HUES6 (cell line): ENCODE results near the gene MEX3A.

ENCODE experiments used
- H3K27ac ChIP-seq: 2 replicates; pipeline ENCODE4 v1.7.0; 2013; ENCODE audit warnings: low read depth, mild to moderate bottlenecking, low read length, inconsistent platforms
- H3K27me3 ChIP-seq: 2 replicates; pipeline ENCODE4 v1.6.1; 2013; ENCODE audit warnings: low read length; ENCODE audit not compliant: control insufficient read depth, insufficient read depth
- H3K36me3 ChIP-seq: 2 replicates; pipeline ENCODE4 v1.6.1; 2013; ENCODE audit warnings: low read length; ENCODE audit not compliant: control insufficient read depth, insufficient read depth
- H3K4me1 ChIP-seq: 2 replicates; pipeline ENCODE4 v1.6.1; 2013; ENCODE audit warnings: low read length; ENCODE audit not compliant: control insufficient read depth, insufficient read depth
- H3K4me3 ChIP-seq: 2 replicates; pipeline ENCODE4 v1.5.1; 2013; ENCODE audit warnings: low read depth, low read length
- H3K9ac ChIP-seq: one replicate; pipeline ENCODE4 v1.6.1; 2013; ENCODE audit warnings: mild to moderate bottlenecking, low read length
- H3K9me3 ChIP-seq: 2 replicates; pipeline ENCODE4 v1.6.1; 2013; ENCODE audit warnings: low read depth, low read length; ENCODE audit not compliant: control insufficient read depth, insufficient read depth

The MEX3A gene

GRCh38 chr1:156060937-156061636 lies 21.2 kb downstream of the MEX3A start, which contains the start of gene RAB25:
TSS of gene RAB25 (plus strand) at chr1:156061160. CDS start at chr1:156061401, 241 bp downstream.
- H3K4me1 ChIP-seq = peaks cover 18% of the 10 kb centered on the region
- peak within 1 kb of the TSS; percentile 73 for H3K4me3 ChIP-seq
- no peaks in the 10 kb centered on the region for H3K9me3 ChIP-seq
- peaks cover 13% of the 10 kb centered on the region for H3K36me3 ChIP-seq
- peak within 1 kb of the TSS; percentile 84 for H3K9ac ChIP-seq
- peak within 1 kb of the TSS; percentile 80 for H3K27ac ChIP-seq
- no peaks in the 10 kb centered on the region for H3K27me3 ChIP-seq

DNA sequence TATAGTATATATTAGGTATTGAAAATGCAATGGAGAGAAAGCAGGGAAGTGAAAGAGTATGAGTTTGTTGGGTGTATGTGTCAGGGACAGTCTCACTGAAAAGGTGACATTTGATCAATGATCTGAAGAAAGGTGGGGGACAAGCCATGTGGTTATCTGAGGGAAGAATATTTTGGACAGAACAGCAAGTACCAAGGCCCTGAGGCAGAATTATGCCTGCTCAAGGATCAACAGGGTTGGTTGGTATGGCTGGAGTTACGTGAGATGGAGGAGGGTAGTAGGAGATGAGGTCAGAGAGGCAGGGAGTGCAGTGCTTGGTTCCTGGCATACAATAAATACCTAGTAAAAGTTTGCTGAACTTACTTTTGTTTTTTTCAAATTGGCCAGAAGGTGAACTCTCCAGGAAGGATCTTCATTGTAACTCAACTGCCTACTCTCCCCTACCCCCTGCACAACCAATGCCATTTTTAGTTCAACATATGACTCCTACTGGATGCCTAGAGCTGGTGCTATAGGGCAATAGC lies 25.9 kb downstream of the MEX3A start:
- H3K27ac ChIP-seq = no peak overlapping the region
- H3K36me3 ChIP-seq = peaks cover 13% of the 10 kb centered on the region
- no peaks in the 10 kb centered on the region for H3K9me3 ChIP-seq
- H3K27me3 ChIP-seq = no peaks in the 10 kb centered on the region
- no peak overlapping the region for H3K9ac ChIP-seq
- H3K4me3 ChIP-seq = no peak overlapping the region
- peaks cover 4% of the 10 kb centered on the region for H3K4me1 ChIP-seq

- peaks cover 15% of the 10 kb centered on the region for H3K36me3 ChIP-seq
- no peaks in the 10 kb centered on the region for H3K9me3 ChIP-seq
- no peaks in the 10 kb centered on the region; the same call in 1 of the 2 replicates for H3K4me1 ChIP-seq
- no peaks in the 10 kb centered on the region for H3K27me3 ChIP-seq
- H3K4me3 ChIP-seq = peak overlapping the region; percentile 91
- peak overlapping the region; percentile 73 for H3K9ac ChIP-seq
- no peak overlapping the region for H3K27ac ChIP-seq
Observed at GRCh38 chr1:156055281-156056048, 26.8 kb downstream of the MEX3A start.

GRCh38 chr1:156054500-156055280 lies 27.6 kb downstream of the MEX3A start, which contains the start of gene LAMTOR2:
TSS of gene LAMTOR2 (plus strand) at chr1:156054782. CDS start at chr1:156054890, 108 bp downstream.
- Histone ChIP-seq H3K27ac (peak within 1 kb of the TSS; percentile 54; the same call in 1 of the 2 replicates), H3K36me3 (peaks cover 22% of the 10 kb centered on the region), H3K27me3 (no peaks in the 10 kb centered on the region), H3K4me1 (no peaks in the 10 kb centered on the region; the same call in 1 of the 2 replicates), H3K9me3 (no peaks in the 10 kb centered on the region), H3K9ac (peak within 1 kb of the TSS; percentile 79), H3K4me3 (peak within 1 kb of the TSS; percentile 91)

DNA sequence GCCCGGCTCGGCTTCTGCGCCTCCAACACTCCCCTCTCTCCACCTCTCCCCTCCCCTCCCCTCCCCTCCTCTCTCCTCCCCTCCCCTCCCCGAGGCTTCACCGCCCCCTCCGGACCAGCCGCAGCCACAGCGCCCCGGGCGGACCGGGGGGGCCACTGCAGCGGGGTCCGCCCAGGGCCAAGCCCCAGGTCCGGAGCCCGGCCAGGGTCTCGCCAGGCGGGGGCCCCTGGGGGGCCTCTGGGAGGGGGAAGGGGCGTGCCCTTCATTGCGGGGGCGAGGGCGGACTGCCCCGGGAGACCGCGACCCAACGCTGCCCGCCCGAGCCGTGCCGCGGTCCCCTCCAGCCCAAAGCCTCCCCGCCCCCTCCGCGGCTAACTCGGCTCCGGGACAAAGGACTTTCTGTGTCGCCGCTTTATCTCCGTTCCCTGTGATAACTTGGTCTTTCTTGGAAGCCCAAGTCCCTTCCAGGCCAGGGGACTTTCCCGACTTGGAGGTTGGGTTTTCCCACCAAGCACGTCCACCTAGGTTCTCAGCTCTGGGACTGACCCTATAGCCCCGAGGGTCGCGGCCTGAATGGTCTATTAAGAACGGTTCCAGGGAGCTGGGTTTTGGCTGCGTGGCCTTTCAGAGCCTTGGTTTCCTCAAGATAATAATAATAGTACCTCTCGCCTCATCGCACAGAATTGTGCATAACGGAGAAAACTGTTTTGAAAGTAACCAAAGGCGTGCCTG lies 28.3 kb downstream of the MEX3A start, which contains the start of gene UBQLN4:
Gene UBQLN4 (minus strand): TSS at position 31 of the 732 bp plus-strand sequence. CDS start 97 bp downstream, outside the sequence.
- H3K9ac ChIP-seq = peak within 1 kb of the TSS; percentile 79
- H3K27ac ChIP-seq = peak within 1 kb of the TSS; percentile 54; the same call in 1 of the 2 replicates
- H3K27me3 ChIP-seq = no peaks in the 10 kb centered on the region
- peak within 1 kb of the TSS; percentile 91 for H3K4me3 ChIP-seq
- no peaks in the 10 kb centered on the region for H3K9me3 ChIP-seq
- peaks cover 28% of the 10 kb centered on the region for H3K36me3 ChIP-seq
- H3K4me1 ChIP-seq = no peaks in the 10 kb centered on the region; the same call in 1 of the 2 replicates

DNA sequence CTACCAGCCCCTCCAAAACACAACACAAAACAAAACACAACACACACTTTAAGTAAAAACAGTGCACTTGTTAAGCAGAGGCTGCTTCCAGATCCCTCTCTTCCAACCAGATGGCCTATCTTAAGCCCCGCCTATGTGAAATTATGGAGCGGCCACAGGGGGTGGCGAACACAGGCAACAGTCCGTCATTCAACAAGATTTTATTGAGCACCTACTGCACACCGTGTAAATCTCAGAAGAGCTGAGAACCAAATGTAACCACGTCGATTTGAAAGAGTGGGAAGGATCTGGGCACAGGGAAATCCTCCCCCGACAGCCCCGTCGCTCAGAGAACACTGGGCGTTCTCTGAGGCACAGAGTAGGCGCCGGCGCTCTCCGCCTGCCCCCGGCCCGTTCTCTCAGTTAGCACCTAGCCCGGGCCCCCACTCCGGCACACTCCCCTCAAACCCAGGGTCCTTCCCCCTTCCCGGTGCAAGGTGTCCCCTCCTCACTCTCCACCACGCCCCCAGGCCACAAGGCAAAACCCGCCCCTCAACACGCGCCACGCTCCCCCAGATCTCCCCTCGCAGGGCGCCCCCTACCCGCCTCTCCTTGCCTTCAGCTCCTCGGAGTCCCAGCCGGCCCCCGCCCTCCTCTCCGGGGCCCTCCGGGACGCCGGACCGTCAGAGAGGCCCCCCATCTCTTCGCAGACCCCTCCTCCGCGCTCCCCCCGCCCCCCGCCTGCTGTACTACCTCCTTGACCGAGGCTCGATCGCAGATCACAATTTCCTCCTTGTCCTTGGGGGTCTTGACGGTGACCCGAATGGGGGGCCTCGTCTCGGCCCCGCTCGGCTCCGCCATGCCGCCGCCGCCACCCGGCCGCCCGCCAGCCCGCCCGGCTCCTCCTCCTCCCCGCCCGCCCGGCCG lies 29.1 kb downstream of the MEX3A start:
- H3K9me3 ChIP-seq = no peaks in the 10 kb centered on the region
- H3K4me1 ChIP-seq = no peaks in the 10 kb centered on the region; the same call in 1 of the 2 replicates
- no peaks in the 10 kb centered on the region for H3K27me3 ChIP-seq
- peaks cover 33% of the 10 kb centered on the region for H3K36me3 ChIP-seq
- H3K4me3 ChIP-seq = peak overlapping the region; percentile 80
- no peak overlapping the region for H3K27ac ChIP-seq
- peak overlapping the region; percentile 50 for H3K9ac ChIP-seq

GRCh38 chr1:156051011-156051725 lies 31.1 kb downstream of the MEX3A start:
- H3K9ac ChIP-seq = no peak overlapping the region
- H3K4me3 ChIP-seq = no peak overlapping the region
- H3K36me3 ChIP-seq = peaks cover 27% of the 10 kb centered on the region
- no peaks in the 10 kb centered on the region for H3K9me3 ChIP-seq
- no peaks in the 10 kb centered on the region for H3K27me3 ChIP-seq
- H3K4me1 ChIP-seq = no peaks in the 10 kb centered on the region; the same call in 1 of the 2 replicates
- no peak overlapping the region for H3K27ac ChIP-seq

GRCh38 chr1:156050376-156050775 lies 31.9 kb downstream of the MEX3A start:
- Histone ChIP-seq H3K4me3 (no peak overlapping the region), H3K36me3 (peaks cover 29% of the 10 kb centered on the region), H3K27ac (no peak overlapping the region), H3K27me3 (no peaks in the 10 kb centered on the region), H3K4me1 (no peaks in the 10 kb centered on the region), H3K9ac (no peak overlapping the region), H3K9me3 (no peaks in the 10 kb centered on the region)

DNA sequence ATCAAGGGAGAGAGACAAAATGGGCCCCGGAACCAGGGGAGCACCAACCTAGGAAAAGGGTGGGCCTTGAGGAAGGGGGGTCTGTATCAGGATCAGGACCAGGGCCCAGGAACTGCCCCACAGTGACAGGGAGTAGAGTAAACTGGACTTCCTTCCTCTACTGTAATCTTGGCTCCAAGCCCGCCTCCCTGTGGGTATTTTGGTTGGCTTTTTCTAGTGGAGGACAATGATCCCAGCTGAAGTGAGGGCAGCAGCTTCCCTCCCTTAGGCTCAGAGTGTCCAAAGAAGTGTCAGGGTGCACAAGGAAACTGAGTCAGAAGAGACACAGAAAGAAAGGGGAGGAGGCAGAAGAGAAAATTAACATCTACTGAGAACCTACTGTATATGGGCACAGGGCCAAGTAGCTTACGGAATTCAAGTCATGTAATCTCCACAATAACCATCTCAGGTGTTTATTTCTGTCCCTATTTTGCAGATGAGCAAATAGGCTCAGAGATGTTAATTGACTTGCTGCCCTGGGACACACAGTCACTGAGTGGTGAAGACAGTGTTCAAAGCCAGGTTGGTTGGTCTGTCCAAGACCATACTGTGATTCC lies 33.5 kb downstream of the MEX3A start:
- no peaks in the 10 kb centered on the region for H3K4me1 ChIP-seq
- peaks cover 43% of the 10 kb centered on the region for H3K36me3 ChIP-seq
- H3K27ac ChIP-seq = no peak overlapping the region
- H3K27me3 ChIP-seq = no peaks in the 10 kb centered on the region
- no peak overlapping the region for H3K4me3 ChIP-seq
- no peak overlapping the region for H3K9ac ChIP-seq
- H3K9me3 ChIP-seq = no peaks in the 10 kb centered on the region
